Measurements from ENCODE around the gene THEMIS. TPM values are rescaled to one million over a fixed set of nuclear protein-coding genes. Genes with fewer than 3 reads are reported as not detected.

The THEMIS gene
- total RNA-seq (2014; rRNA removed; shearing (Covaris generic)) (not detected in 2 replicates), polyA plus RNA-seq (2016; fragmentation: Nextera tagmentation; extraction: Ambion mirVana) (not detected in 2 replicates)
- long read RNA-seq = 0 reads

- Mint-ChIP-seq H3K9me3 (no peaks in the 10 kb centered on the region), H3K4me1 (peaks cover 7% of the 10 kb centered on the region; the same call in 1 of the 3 replicates), H3K4me3 (no peak within 1 kb of the TSS), H3K27ac (no peak within 1 kb of the TSS), H3K27me3 (ENCODE audit: insufficient read depth, low read depth, poor library complexity) (no peaks in the 10 kb centered on the region), H3K36me3 (ENCODE audit: low read depth) (no peaks in the 10 kb centered on the region)
- Histone ChIP-seq H3K4me2 (no peak within 1 kb of the TSS), H3K36me3 (ENCODE audit: insufficient read depth) (no peaks in the 10 kb centered on the region), H2AFZ (peak within 1 kb of the TSS; percentile 66; the same call in 1 of the 2 replicates), H3K4me1 (ENCODE audit: insufficient read depth) (no peaks in the 10 kb centered on the region), H4K20me1 (replicated peaks; ENCODE audit: insufficient read depth) (no peaks in the 10 kb centered on the region), H3K79me2 (replicated peaks; ENCODE audit: insufficient read depth) (no peaks in the 10 kb centered on the region), H3K27ac (ENCODE audit: low read depth) (no peak within 1 kb of the TSS), H3K9me2 (ENCODE audit: insufficient read depth) (no peaks in the 10 kb centered on the region), H3K4me3 (no peak within 1 kb of the TSS), H3F3A (replicated peaks; ENCODE audit: low read depth) (no peaks in the 10 kb centered on the region), H3K27me3 (ENCODE audit: insufficient read depth) (no peaks in the 10 kb centered on the region)
- TF ChIP-seq CREB1 (CRISPR knock-in tag; IDR thresholded peaks at IDR 0.05; ENCODE audit: low read depth) (no peak), ZNF331 (CRISPR knock-in tag; IDR thresholded peaks at IDR 0.05; ENCODE audit: low read depth) (no peak), EZH2 (IDR thresholded peaks at IDR 0.05; ENCODE audit: low read depth, unreplicated experiment) (no peak), ZNF114 (CRISPR knock-in tag; IDR thresholded peaks at IDR 0.05) (no peak), POLR2AphosphoS5 (IDR thresholded peaks at IDR 0.05; ENCODE audit: low read depth) (no peak), JUNB (IDR thresholded peaks at IDR 0.05; ENCODE audit: unreplicated experiment) (no peak), STAT1 (IDR thresholded peaks at IDR 0.05; ENCODE audit: unreplicated experiment) (no peak), EZH2phosphoT487 (IDR thresholded peaks at IDR 0.05; ENCODE audit: unreplicated experiment) (no peak), CTCF (conservative IDR thresholded peaks at IDR 0.05; ENCODE audit: low read depth in 2 of 2) (no peak), NANOG (IDR thresholded peaks at IDR 0.05; ENCODE audit: borderline replicate concordance) (no peak)
- TF ChIP-seq, protein P1, sequence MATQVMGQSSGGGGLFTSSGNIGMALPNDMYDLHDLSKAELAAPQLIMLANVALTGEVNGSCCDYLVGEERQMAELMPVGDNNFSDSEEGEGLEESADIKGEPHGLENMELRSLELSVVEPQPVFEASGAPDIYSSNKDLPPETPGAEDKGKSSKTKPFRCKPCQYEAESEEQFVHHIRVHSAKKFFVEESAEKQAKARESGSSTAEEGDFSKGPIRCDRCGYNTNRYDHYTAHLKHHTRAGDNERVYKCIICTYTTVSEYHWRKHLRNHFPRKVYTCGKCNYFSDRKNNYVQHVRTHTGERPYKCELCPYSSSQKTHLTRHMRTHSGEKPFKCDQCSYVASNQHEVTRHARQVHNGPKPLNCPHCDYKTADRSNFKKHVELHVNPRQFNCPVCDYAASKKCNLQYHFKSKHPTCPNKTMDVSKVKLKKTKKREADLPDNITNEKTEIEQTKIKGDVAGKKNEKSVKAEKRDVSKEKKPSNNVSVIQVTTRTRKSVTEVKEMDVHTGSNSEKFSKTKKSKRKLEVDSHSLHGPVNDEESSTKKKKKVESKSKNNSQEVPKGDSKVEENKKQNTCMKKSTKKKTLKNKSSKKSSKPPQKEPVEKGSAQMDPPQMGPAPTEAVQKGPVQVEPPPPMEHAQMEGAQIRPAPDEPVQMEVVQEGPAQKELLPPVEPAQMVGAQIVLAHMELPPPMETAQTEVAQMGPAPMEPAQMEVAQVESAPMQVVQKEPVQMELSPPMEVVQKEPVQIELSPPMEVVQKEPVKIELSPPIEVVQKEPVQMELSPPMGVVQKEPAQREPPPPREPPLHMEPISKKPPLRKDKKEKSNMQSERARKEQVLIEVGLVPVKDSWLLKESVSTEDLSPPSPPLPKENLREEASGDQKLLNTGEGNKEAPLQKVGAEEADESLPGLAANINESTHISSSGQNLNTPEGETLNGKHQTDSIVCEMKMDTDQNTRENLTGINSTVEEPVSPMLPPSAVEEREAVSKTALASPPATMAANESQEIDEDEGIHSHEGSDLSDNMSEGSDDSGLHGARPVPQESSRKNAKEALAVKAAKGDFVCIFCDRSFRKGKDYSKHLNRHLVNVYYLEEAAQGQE (IDR thresholded peaks at IDR 0.05; ENCODE audit: unreplicated experiment) = no peak
- TF ChIP-seq, protein P2, sequence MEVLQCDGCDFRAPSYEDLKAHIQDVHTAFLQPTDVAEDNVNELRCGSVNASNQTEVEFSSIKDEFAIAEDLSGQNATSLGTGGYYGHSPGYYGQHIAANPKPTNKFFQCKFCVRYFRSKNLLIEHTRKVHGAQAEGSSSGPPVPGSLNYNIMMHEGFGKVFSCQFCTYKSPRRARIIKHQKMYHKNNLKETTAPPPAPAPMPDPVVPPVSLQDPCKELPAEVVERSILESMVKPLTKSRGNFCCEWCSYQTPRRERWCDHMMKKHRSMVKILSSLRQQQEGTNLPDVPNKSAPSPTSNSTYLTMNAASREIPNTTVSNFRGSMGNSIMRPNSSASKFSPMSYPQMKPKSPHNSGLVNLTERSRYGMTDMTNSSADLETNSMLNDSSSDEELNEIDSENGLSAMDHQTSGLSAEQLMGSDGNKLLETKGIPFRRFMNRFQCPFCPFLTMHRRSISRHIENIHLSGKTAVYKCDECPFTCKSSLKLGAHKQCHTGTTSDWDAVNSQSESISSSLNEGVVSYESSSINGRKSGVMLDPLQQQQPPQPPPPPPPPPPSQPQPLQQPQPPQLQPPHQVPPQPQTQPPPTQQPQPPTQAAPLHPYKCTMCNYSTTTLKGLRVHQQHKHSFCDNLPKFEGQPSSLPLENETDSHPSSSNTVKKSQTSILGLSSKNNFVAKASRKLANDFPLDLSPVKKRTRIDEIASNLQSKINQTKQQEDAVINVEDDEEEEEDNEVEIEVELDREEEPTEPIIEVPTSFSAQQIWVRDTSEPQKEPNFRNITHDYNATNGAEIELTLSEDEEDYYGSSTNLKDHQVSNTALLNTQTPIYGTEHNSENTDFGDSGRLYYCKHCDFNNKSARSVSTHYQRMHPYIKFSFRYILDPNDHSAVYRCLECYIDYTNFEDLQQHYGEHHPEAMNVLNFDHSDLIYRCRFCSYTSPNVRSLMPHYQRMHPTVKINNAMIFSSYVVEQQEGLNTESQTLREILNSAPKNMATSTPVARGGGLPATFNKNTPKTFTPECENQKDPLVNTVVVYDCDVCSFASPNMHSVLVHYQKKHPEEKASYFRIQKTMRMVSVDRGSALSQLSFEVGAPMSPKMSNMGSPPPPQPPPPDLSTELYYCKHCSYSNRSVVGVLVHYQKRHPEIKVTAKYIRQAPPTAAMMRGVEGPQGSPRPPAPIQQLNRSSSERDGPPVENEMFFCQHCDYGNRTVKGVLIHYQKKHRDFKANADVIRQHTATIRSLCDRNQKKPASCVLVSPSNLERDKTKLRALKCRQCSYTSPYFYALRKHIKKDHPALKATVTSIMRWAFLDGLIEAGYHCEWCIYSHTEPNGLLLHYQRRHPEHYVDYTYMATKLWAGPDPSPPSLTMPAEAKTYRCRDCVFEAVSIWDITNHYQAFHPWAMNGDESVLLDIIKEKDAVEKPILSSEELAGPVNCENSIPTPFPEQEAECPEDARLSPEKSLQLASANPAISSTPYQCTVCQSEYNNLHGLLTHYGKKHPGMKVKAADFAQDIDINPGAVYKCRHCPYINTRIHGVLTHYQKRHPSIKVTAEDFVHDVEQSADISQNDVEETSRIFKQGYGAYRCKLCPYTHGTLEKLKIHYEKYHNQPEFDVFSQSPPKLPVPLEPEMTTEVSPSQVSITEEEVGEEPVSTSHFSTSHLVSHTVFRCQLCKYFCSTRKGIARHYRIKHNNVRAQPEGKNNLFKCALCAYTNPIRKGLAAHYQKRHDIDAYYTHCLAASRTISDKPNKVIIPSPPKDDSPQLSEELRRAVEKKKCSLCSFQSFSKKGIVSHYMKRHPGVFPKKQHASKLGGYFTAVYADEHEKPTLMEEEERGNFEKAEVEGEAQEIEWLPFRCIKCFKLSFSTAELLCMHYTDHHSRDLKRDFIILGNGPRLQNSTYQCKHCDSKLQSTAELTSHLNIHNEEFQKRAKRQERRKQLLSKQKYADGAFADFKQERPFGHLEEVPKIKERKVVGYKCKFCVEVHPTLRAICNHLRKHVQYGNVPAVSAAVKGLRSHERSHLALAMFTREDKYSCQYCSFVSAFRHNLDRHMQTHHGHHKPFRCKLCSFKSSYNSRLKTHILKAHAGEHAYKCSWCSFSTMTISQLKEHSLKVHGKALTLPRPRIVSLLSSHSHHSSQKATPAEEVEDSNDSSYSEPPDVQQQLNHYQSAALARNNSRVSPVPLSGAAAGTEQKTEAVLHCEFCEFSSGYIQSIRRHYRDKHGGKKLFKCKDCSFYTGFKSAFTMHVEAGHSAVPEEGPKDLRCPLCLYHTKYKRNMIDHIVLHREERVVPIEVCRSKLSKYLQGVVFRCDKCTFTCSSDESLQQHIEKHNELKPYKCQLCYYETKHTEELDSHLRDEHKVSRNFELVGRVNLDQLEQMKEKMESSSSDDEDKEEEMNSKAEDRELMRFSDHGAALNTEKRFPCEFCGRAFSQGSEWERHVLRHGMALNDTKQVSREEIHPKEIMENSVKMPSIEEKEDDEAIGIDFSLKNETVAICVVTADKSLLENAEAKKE (CRISPR knock-in tag; IDR thresholded peaks at IDR 0.05) = no peak
- TF ChIP-seq, protein P3, sequence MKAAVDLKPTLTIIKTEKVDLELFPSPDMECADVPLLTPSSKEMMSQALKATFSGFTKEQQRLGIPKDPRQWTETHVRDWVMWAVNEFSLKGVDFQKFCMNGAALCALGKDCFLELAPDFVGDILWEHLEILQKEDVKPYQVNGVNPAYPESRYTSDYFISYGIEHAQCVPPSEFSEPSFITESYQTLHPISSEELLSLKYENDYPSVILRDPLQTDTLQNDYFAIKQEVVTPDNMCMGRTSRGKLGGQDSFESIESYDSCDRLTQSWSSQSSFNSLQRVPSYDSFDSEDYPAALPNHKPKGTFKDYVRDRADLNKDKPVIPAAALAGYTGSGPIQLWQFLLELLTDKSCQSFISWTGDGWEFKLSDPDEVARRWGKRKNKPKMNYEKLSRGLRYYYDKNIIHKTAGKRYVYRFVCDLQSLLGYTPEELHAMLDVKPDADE (IDR thresholded peaks at IDR 0.05) = no peak
- ATAC-seq (no peak), DNase-seq (ENCODE audit: low spot score) (no peak)
Observed at GRCh38 chr6:127900935-127901334, at the start of gene THEMIS. Gene THEMIS (minus strand): TSS chr6:127901058. CDS start chr6:127900932, 126 bp downstream.
